SK-N-SH treated with all-trans-retinoic acid at 6 μM for 48 hours (cell line): ENCODE data around the gene GCC1.

Source experiments
- ATAC-seq: fragments of 200-7000 bp; cut with Tn5 transposase; 3 replicates; pipeline ENCODE4 v1.9.1; 2020; ENCODE audit warnings: mild to moderate bottlenecking, moderate library complexity
- ARNTL ChIP-seq: fragments of 450-650 bp; formaldehyde crosslinking; IDR thresholded peaks from 2 replicates; pipeline ENCODE4 v1.5.0; 2020; ENCODE audit warnings: low read depth, mild to moderate bottlenecking, moderate library complexity, borderline replicate concordance
- CREB5 ChIP-seq: fragments of 250-450 bp; sonication (Bioruptor Pico); IDR thresholded peaks from 2 replicates; pipeline ENCODE4 v1.5.1; 2020; ENCODE audit warnings: low read depth, mild to moderate bottlenecking, moderate library complexity
- CSDC2 ChIP-seq: fragments of 250-450 bp; sonication (Bioruptor Pico); IDR thresholded peaks from 2 replicates; pipeline ENCODE4 v1.5.0; 2020; ENCODE audit warnings: mild to moderate bottlenecking, moderate library complexity
- CSRNP3 ChIP-seq: fragments of 250-450 bp; sonication (Bioruptor Pico); IDR thresholded peaks from 2 replicates; pipeline ENCODE4 v1.5.1; 2021; ENCODE audit warnings: mild to moderate bottlenecking, moderate library complexity
- ESRRG ChIP-seq: fragments of 250-450 bp; sonication (Bioruptor Pico); IDR thresholded peaks from 2 replicates; pipeline ENCODE4 v1.6.1; 2021; ENCODE audit warnings: mild to moderate bottlenecking
- GLIS3 ChIP-seq: fragments of 250-450 bp; sonication (Bioruptor Pico); IDR thresholded peaks from 2 replicates; pipeline ENCODE4 v1.5.0; 2020; ENCODE audit warnings: mild to moderate bottlenecking, moderate library complexity
- ISL1 ChIP-seq: fragments of 250-450 bp; sonication (Bioruptor Pico); IDR thresholded peaks from 2 replicates; pipeline ENCODE4 v2.1.2; 2022; ENCODE audit warnings: mild to moderate bottlenecking, moderate library complexity
- OSR1 ChIP-seq: fragments of 250-450 bp; sonication (Bioruptor Pico); IDR thresholded peaks from 2 replicates; pipeline ENCODE4 v1.8.0; 2022; ENCODE audit warnings: moderate library complexity, mild to moderate bottlenecking, inconsistent platforms
- PATZ1 ChIP-seq: fragments of 250-450 bp; sonication (Bioruptor Pico); IDR thresholded peaks from 2 replicates; pipeline ENCODE4 v1.8.0; 2020; ENCODE audit warnings: mild to moderate bottlenecking, moderate library complexity, borderline replicate concordance
- POU6F1 ChIP-seq: fragments of 250-450 bp; sonication (Bioruptor Pico); IDR thresholded peaks from 2 replicates; pipeline ENCODE4 v1.8.0; 2021; ENCODE audit warnings: low read depth, mild to moderate bottlenecking, moderate library complexity, borderline replicate concordance
- RARB ChIP-seq: fragments of 250-450 bp; sonication (Bioruptor Pico); IDR thresholded peaks from 2 replicates; pipeline ENCODE4 v1.8.0; 2021; ENCODE audit warnings: mild to moderate bottlenecking, moderate library complexity
- SNAI2 ChIP-seq: fragments of 250-450 bp; sonication (Bioruptor Pico); IDR thresholded peaks from 2 replicates; pipeline ENCODE4 v1.5.0; 2020; ENCODE audit warnings: mild to moderate bottlenecking, moderate library complexity
- TCF4 ChIP-seq: fragments of 250-450 bp; sonication (Bioruptor Pico); IDR thresholded peaks from 2 replicates; pipeline ENCODE4 v1.8.0; 2021; ENCODE audit warnings: mild to moderate bottlenecking, moderate library complexity, borderline replicate concordance
- TOX ChIP-seq: fragments of 250-450 bp; sonication (Bioruptor Pico); IDR thresholded peaks from 2 replicates; pipeline ENCODE4 v1.8.0; 2021; ENCODE audit warnings: mild to moderate bottlenecking, moderate library complexity, borderline replicate concordance
- TSHZ2 ChIP-seq: fragments of 250-450 bp; sonication (Bioruptor Pico); IDR thresholded peaks from 2 replicates; pipeline ENCODE4 v1.5.0; 2020; ENCODE audit warnings: mild to moderate bottlenecking, moderate library complexity
- ZC3H10 ChIP-seq: fragments of 250-450 bp; sonication (Bioruptor Pico); IDR thresholded peaks from 2 replicates; pipeline ENCODE4 v1.5.1; 2021; ENCODE audit warnings: mild to moderate bottlenecking, moderate library complexity
- ZFP3 ChIP-seq: fragments of 250-450 bp; sonication (Bioruptor Pico); IDR thresholded peaks from 2 replicates; pipeline ENCODE4 v1.5.0; 2020; ENCODE audit warnings: mild to moderate bottlenecking, moderate library complexity
- ZFP30 ChIP-seq: fragments of 450-650 bp; formaldehyde crosslinking; IDR thresholded peaks from 2 replicates; pipeline ENCODE4 v1.5.0; 2022; ENCODE audit warnings: mild to moderate bottlenecking, moderate library complexity
- ZNF565 ChIP-seq: fragments of 450-650 bp; formaldehyde crosslinking; conservative IDR thresholded peaks from 2 replicates; pipeline ENCODE4 v1.5.0; 2020; ENCODE audit warnings: low read depth, mild to moderate bottlenecking, moderate library complexity
- ZNF70 ChIP-seq: fragments of 450-650 bp; formaldehyde crosslinking; IDR thresholded peaks from 2 replicates; pipeline ENCODE4 v1.5.0; 2020; ENCODE audit warnings: mild to moderate bottlenecking, moderate library complexity

Gene GCC1

GRCh38 chr7:127618042-127618441, 32.6 kb upstream of the GCC1 start, which contains the start of gene PAX4:
PAX4 (minus strand) TSS chr7:127618142; CDS start chr7:127615928, 2,214 bp downstream.
- TF ChIP-seq POU6F1 (CRISPR knock-in tag) (no peak), ARNTL (CRISPR knock-in tag) (no peak), CSRNP3 (no peak), ZC3H10 (CRISPR knock-in tag) (no peak), ZNF565 (no peak), ZFP3 (no peak), TOX (CRISPR knock-in tag) (no peak), GLIS3 (CRISPR knock-in tag) (no peak), TSHZ2 (CRISPR knock-in tag) (no peak), SNAI2 (CRISPR knock-in tag) (no peak), ZFP30 (CRISPR knock-in tag) (no peak), ZNF70 (CRISPR knock-in tag) (no peak), PATZ1 (no peak), OSR1 (CRISPR knock-in tag) (no peak), ESRRG (CRISPR knock-in tag) (no peak), CSDC2 (CRISPR knock-in tag) (no peak), ISL1 (CRISPR knock-in tag) (no peak), RARB (CRISPR knock-in tag) (no peak), CREB5 (CRISPR knock-in tag) (no peak)
- no peak for ATAC-seq

GRCh38 chr7:127616724-127617123, 31.3 kb upstream of the GCC1 start:
- no peak for ATAC-seq
- TF ChIP-seq ISL1 (CRISPR knock-in tag) (no peak), ARNTL (CRISPR knock-in tag) (no peak), ZNF70 (CRISPR knock-in tag) (no peak), ZFP3 (no peak), CREB5 (CRISPR knock-in tag) (no peak), PATZ1 (no peak), SNAI2 (CRISPR knock-in tag) (no peak), OSR1 (CRISPR knock-in tag) (no peak), ZC3H10 (CRISPR knock-in tag) (no peak), CSRNP3 (no peak), CSDC2 (CRISPR knock-in tag) (no peak), ZNF565 (no peak), TSHZ2 (CRISPR knock-in tag) (no peak), TCF4 (CRISPR knock-in tag) (no peak), TOX (CRISPR knock-in tag) (no peak), ESRRG (CRISPR knock-in tag) (no peak)
